DOHH2 (cell line): ENCODE measurements around the gene ARSD.

Source experiments
- EZH2phosphoT487 ChIP-seq: fragments of 200-600 bp; sonication (generic); IDR thresholded peaks from 2 replicates; pipeline ENCODE4 v1.6.1; 2017; ENCODE audit warnings: borderline replicate concordance, mild to moderate bottlenecking, antibody characterized with exemption, low read length, moderate library complexity, mixed read lengths
- TF ChIP-seq, protein P1 (sequence below): fragments of 200-600 bp; sonication (generic); IDR thresholded peaks from one replicate; pipeline ENCODE4 v1.5.1; 2014; ENCODE audit warnings: antibody characterized with exemption, mild to moderate bottlenecking, low read depth, low read length; ENCODE audit not compliant: poor library complexity, severe bottlenecking

- TF ChIP-seq, protein P1, sequence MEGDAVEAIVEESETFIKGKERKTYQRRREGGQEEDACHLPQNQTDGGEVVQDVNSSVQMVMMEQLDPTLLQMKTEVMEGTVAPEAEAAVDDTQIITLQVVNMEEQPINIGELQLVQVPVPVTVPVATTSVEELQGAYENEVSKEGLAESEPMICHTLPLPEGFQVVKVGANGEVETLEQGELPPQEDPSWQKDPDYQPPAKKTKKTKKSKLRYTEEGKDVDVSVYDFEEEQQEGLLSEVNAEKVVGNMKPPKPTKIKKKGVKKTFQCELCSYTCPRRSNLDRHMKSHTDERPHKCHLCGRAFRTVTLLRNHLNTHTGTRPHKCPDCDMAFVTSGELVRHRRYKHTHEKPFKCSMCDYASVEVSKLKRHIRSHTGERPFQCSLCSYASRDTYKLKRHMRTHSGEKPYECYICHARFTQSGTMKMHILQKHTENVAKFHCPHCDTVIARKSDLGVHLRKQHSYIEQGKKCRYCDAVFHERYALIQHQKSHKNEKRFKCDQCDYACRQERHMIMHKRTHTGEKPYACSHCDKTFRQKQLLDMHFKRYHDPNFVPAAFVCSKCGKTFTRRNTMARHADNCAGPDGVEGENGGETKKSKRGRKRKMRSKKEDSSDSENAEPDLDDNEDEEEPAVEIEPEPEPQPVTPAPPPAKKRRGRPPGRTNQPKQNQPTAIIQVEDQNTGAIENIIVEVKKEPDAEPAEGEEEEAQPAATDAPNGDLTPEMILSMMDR, result no peak
- TF ChIP-seq EZH2phosphoT487, result no peak
Observed at GRCh38 chrX:2879670-2880069, 49.5 kb downstream of the ARSD start.
